Spleen (tissue), 11 donors: ENCODE results near the gene SERINC4. TPM values are rescaled to one million over a fixed set of nuclear protein-coding genes. Genes with fewer than 3 reads are reported as not detected.
"Not testable (repeated sequence)": the region's sequence is repeated elsewhere in the genome, so short reads cannot be mapped to it uniquely, and the experiment has no call there.

Experiments
- DNase-seq: peaks from one replicate; pipeline ENCODE4 v3.0.0-alpha.2; 2020
- H3K27ac ChIP-seq, 8 donors: fragments of 200-600 bp; sonication (generic) in 7 of 8; 1 replicate in 4 of 8; 2 replicates in 4 of 8; pipeline versions ENCODE4 v1.5.0 to v1.8.0; 2016 to 2021; ENCODE audit warnings: inconsistent platforms in 4 of 8, mild to moderate bottlenecking in 4 of 8, moderate library complexity in 1 of 8
- H3K27me3 ChIP-seq, 7 donors: fragments of 200-600 bp; sonication (generic) in 6 of 7; replicated peaks in 1 of 7; 1 replicate in 4 of 7; 2 replicates in 3 of 7; pipeline versions ENCODE4 v1.5.0 to v1.8.0; 2016 to 2021; ENCODE audit warnings: inconsistent platforms in 3 of 7, mild to moderate bottlenecking in 1 of 7
- H3K36me3 ChIP-seq, 6 donors: fragments of 200-600 bp; sonication (generic) in 5 of 6; 1 replicate in 4 of 6; 2 replicates in 2 of 6; pipeline versions ENCODE4 v1.5.0 to v1.8.0; 2016 to 2021; ENCODE audit warnings: inconsistent platforms in 2 of 6
- H3K4me1 ChIP-seq, 6 donors: fragments of 200-600 bp; sonication (generic) in 5 of 6; 1 replicate in 3 of 6; 2 replicates in 3 of 6; pipeline versions ENCODE4 v1.5.0 to v1.8.0; 2016 to 2021; ENCODE audit warnings: inconsistent platforms in 3 of 6
- H3K4me3 ChIP-seq, 8 donors: fragments of 200-600 bp; sonication (generic) in 7 of 8; 1 replicate in 4 of 8; 2 replicates in 4 of 8; pipeline versions ENCODE4 v1.5.0 to v1.8.0; 2016 to 2021; ENCODE audit warnings: inconsistent platforms in 4 of 8, mild to moderate bottlenecking in 4 of 8, moderate library complexity in 2 of 8
- H3K9me3 ChIP-seq, 8 donors: fragments of 200-600 bp; sonication (generic) in 7 of 8; 1 replicate in 4 of 8; 2 replicates in 4 of 8; pipeline versions ENCODE4 v1.5.0 to v1.8.0; 2016 to 2021; ENCODE audit warnings: inconsistent platforms in 4 of 8
- CTCF ChIP-seq, 11 experiments: fragments of 200-600 bp in 7 of 11; fragments of 450-650 bp in 4 of 11; sonication (generic) in 4 of 11; IDR thresholded peaks in 8 of 11; conservative IDR thresholded peaks in 3 of 11; 1 replicate in 7 of 11; 2 replicates in 4 of 11; pipeline versions ENCODE4 v1.4.0 to v1.8.0; 2016 to 2021; ENCODE audit warnings: antibody characterized with exemption in 11 of 11, inconsistent platforms in 4 of 11, mild to moderate bottlenecking in 1 of 11
- POLR2A ChIP-seq, 3 donors: fragments of 450-650 bp; IDR thresholded peaks; one replicate each; pipeline ENCODE4 v1.5.1; 2017; ENCODE audit warnings: antibody characterized with exemption in 3 of 3, mild to moderate bottlenecking in 1 of 3
- POLR2AphosphoS5 ChIP-seq, 3 donors: sonication (generic); formaldehyde crosslinking; IDR thresholded peaks; one replicate each; pipeline ENCODE4 v1.5.1; 2017; ENCODE audit warnings: antibody characterized with exemption in 3 of 3
- WGBS, 5 donors: extraction: QIAGEN DNeasy Blood & Tissue Kit in 3 of 5; methylation state at CpG; one replicate each; pipeline versions ENCODE4 v1.1.5 to v1.1.7; 2013 to 2018; 5-methylcytosine and 5-hydroxymethylcytosine counted together
- intact Hi-C: fragments of 100-400 bp; cut with DNase I; formaldehyde crosslinking; loops from one replicate; pipeline ENCODE4 v1.15.0; 2023; ENCODE audit warnings: low total_unique reads
- microRNA-seq, 3 donors: library from miRNA; unstranded; fragments of <30 nt; microRNA quantifications; one replicate each; pipeline versions ENCODE4 to v1.1.0, GENCODE V29; 2019 to 2020
- polyA plus RNA-seq, 3 donors: library from polyadenylated mRNA; stranded (reverse); fragments of 200-250 nt; gene quantifications; one replicate each; pipeline ENCODE4 v1.2.1, GENCODE V29; 2013
- small RNA-seq, 4 donors: library from RNA; depleted of rRNA; stranded (forward); fragments of <200 nt; gene quantifications; one replicate each; pipeline ENCODE3, GENCODE V24; 2016
- total RNA-seq, 7 donors: library from RNA; depleted of rRNA in 3 of 7; stranded (reverse); fragments of >200 nt in 3 of 7; fragmentation: NEBNext Ultra II Directional in 4 of 7; extraction: Animal tissue kit (Norgen Biotek cat#: 25700) in 4 of 7; gene quantifications; one replicate each; pipeline versions ENCODE4 v1.1.0 to v1.2.1, GENCODE V29; 2016 to 2021
- donor health status: healthy with polysubstance abuse.
- donor health status: DM: no; HTN: no; CAD: no; lungs with moderate emphysema.
- donor health status: DM: no; HTN: no; CAD: no.
- donor health status: Bipolar disorder and iron deficiency.
- donor health status: healthy.
- donor health status: DM: no; HTN: no; CAD: no.
- donor health status: DM: yes; HTN: yes; CAD: no.

Gene SERINC4
- total and polyA plus RNA-seq, 10 donors = 0.09 to 0.29 (median 0.24) TPM; not detected in 7

DNA sequence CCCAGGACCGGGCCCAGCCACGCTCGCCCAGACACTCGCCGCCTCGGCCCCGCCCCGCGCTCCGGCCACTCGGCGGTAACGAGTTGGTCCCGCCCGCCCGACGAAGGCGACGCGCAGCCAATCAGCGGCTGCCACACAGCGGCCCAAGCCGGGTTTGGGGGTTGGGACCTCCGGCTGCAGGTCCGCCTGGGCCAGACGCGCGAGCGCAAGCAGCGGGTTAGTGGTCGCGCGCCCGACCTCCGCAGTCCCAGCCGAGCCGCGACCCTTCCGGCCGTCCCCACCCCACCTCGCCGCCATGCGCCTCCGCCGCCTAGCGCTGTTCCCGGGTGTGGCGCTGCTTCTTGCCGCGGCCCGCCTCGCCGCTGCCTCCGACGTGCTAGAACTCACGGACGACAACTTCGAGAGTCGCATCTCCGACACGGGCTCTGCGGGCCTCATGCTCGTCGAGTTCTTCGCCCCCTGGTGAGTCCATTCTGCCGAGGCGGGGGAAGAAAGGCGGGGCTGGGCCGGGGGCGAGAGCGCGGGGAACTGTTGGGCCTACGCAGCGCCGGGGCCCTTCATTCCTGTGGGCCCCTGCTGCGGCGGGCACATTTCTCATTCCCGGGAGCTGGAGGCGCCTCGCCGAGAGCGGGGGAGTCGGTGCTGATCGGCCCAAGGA, 53.6 kb downstream of the SERINC4 start, which contains the start of gene PDIA3:
PDIA3 (plus strand) TSS at position 194 of the 658 bp plus-strand sequence; CDS start at position 296, 102 bp downstream.
- H3K27ac ChIP-seq = peak within 1 kb of the TSS; percentile 84 to 99 (median 96)
- H3K9me3 ChIP-seq, intact Hi-C loops, H3K27me3 ChIP-seq: not testable (repeated sequence)
- DNase-seq = peak; percentile 99
- TF ChIP-seq POLR2A (IDR thresholded peaks at IDR 0.05) = peak; percentile 80 to 96 (median 88)
- TF ChIP-seq POLR2AphosphoS5 (IDR thresholded peaks at IDR 0.05) = peak; percentile 97 to 99 (median 98)
- peak in 6 of 11 experiments; percentile 10 to 32 (median 16) for TF ChIP-seq CTCF (IDR thresholded peaks at IDR 0.05 in 8 of 11, conservative IDR thresholded peaks at IDR 0.05 in 3 of 11)
- H3K36me3 ChIP-seq = peaks cover 0 to 11% (median 0%) of the 10 kb centered on the region in 6 donors
- H3K4me1 ChIP-seq = peaks cover 37 to 71% (median 47%) of the 10 kb centered on the region in 6 donors
- WGBS, 5 donors = 0 to 1% (median 1%) methylated on average over 24 to 84 of the region's 84 CpGs
- H3K4me3 ChIP-seq = peak within 1 kb of the TSS; percentile 68 to 86 (median 76)

Small RNAs within 50 kb of the gene (microRNA-seq; reads per million reads assigned to microRNA genes)
- gene MIR1282 = 0 reads per million in 3 donors

Small RNAs within 50 kb of the gene (small RNA-seq; reads per million reads assigned to genes)
- 0 reads per million in 4 donors for gene MIR1282

Other genes with a start within 250 kb of the SERINC4 start
- gene PPIP5K1, start 210.0 kb downstream of the SERINC4 start, total RNA-seq = 10 to 100 TPM in 6 of 7 donors, 1 to 10 TPM in 1; 9.7 to 62.0 (median 43.7) TPM
- 1 to 10 TPM; 4.5 to 8.2 (median 7.4) TPM for gene PPIP5K1, start 210.0 kb downstream of the SERINC4 start, polyA plus RNA-seq
- gene CKMT1B, start 206.2 kb downstream of the SERINC4 start, total RNA-seq = not detected
- gene CKMT1B, start 206.2 kb downstream of the SERINC4 start, polyA plus RNA-seq = under 1 TPM; 0.06 to 0.28 (median 0.21) TPM
- gene STRC, start 181.4 kb downstream of the SERINC4 start, total RNA-seq = 1 to 10 TPM in 1 of 7 donors, under 1 TPM in 6; 0.37 to 1.2 (median 0.79) TPM
- 1 to 10 TPM in 1 of 3 donors, under 1 TPM in 2; 0.41 to 1.9 (median 0.90) TPM for gene STRC, start 181.4 kb downstream of the SERINC4 start, polyA plus RNA-seq
- gene CATSPER2, start 151.4 kb downstream of the SERINC4 start, total RNA-seq = 10 to 100 TPM in 2 of 7 donors, 1 to 10 TPM in 5; 4.3 to 10.9 (median 8.2) TPM
- gene CATSPER2, start 151.4 kb downstream of the SERINC4 start, polyA plus RNA-seq = 1 to 10 TPM; 2.8 to 9.7 (median 8.6) TPM
- under 1 TPM in 2 of 7 donors, not detected in 5; 0.19 to 0.58 TPM for gene CKMT1A, start 106.4 kb downstream of the SERINC4 start, total RNA-seq
- not detected for gene CKMT1A, start 106.4 kb downstream of the SERINC4 start, polyA plus RNA-seq
- gene PDIA3, start 53.8 kb downstream of the SERINC4 start, total RNA-seq = 100 to 1,000 TPM; 116 to 311 (median 263) TPM
- 100 to 1,000 TPM; 104 to 152 (median 125) TPM for gene PDIA3, start 53.8 kb downstream of the SERINC4 start, polyA plus RNA-seq
- 1 to 10 TPM; 1.7 to 9.8 (median 3.0) TPM for gene ELL3, start 23.3 kb downstream of the SERINC4 start, total RNA-seq
- gene ELL3, start 23.3 kb downstream of the SERINC4 start, polyA plus RNA-seq = 10 to 100 TPM in 1 of 3 donors, 1 to 10 TPM in 2; 5.1 to 44.4 (median 6.0) TPM
- 1,000 to 10,000 TPM in 1 of 7 donors, 100 to 1,000 TPM in 6; 566 to 1,001 (median 658) TPM for gene SERF2, start 7.9 kb downstream of the SERINC4 start, total RNA-seq
- gene SERF2, start 7.9 kb downstream of the SERINC4 start, polyA plus RNA-seq = 1,000 to 10,000 TPM; 1,442 to 2,199 (median 1,832) TPM
- 10 to 100 TPM in 4 of 7 donors, 1 to 10 TPM in 3; 7.5 to 29.2 (median 10.1) TPM for gene HYPK, start 379 bp upstream of the SERINC4 start, total RNA-seq
- gene HYPK, start 379 bp upstream of the SERINC4 start, polyA plus RNA-seq = 10 to 100 TPM in 1 of 3 donors, 1 to 10 TPM in 2; 2.4 to 35.8 (median 7.8) TPM
- gene MFAP1, start 24.5 kb upstream of the SERINC4 start, total RNA-seq = 10 to 100 TPM; 15.2 to 18.8 (median 16.7) TPM
- 10 to 100 TPM in 2 of 3 donors, 1 to 10 TPM in 1; 7.9 to 14.9 (median 12.1) TPM for gene MFAP1, start 24.5 kb upstream of the SERINC4 start, polyA plus RNA-seq
- gene WDR76, start 26.8 kb upstream of the SERINC4 start, total RNA-seq = 10 to 100 TPM in 1 of 7 donors, 1 to 10 TPM in 6; 4.7 to 16.3 (median 6.8) TPM
- 1 to 10 TPM; 1.5 to 5.2 (median 2.7) TPM for gene WDR76, start 26.8 kb upstream of the SERINC4 start, polyA plus RNA-seq